ENCODE results near the gene EEF1A2.

The EEF1A2 gene

GRCh38 chr20:63534831-63535651 is 36.2 kb upstream of the EEF1A2 start:
- Histone ChIP-seq H3K27me3 (peaks cover 40% of the 10 kb centered on the region), H3K36me3 (no peaks in the 10 kb centered on the region), H3K9me3 (no peaks in the 10 kb centered on the region), H3K27ac (no peak overlapping the region), H3K4me3 (ENCODE audit: low read depth in 1 of 2, low read length in 1 of 2) (no peak overlapping the region), H3K4me1 (ENCODE audit: control insufficient read depth in 1 of 2, insufficient read depth in 1 of 2, low read depth in 1 of 2, low read length in 1 of 2) (peaks cover 17 to 26% of the 10 kb centered on the region in 2 experiments)
- no peak for TF ChIP-seq CTCF (IDR thresholded peaks at IDR 0.05)

- Histone ChIP-seq H3K4me3 (ENCODE audit: low read depth in 1 of 2, low read length in 1 of 2) (no peak overlapping the region), H3K27ac (no peak overlapping the region), H3K9me3 (no peaks in the 10 kb centered on the region), H3K4me1 (ENCODE audit: control insufficient read depth in 1 of 2, insufficient read depth in 1 of 2, low read depth in 1 of 2, low read length in 1 of 2) (peaks cover 17 to 26% of the 10 kb centered on the region in 2 experiments), H3K36me3 (no peaks in the 10 kb centered on the region), H3K27me3 (peaks cover 40% of the 10 kb centered on the region)
- TF ChIP-seq CTCF (IDR thresholded peaks at IDR 0.05), result no peak
Measured at GRCh38 chr20:63534427-63534830, 35.5 kb upstream of the EEF1A2 start.

- TF ChIP-seq CTCF (IDR thresholded peaks at IDR 0.05), result no peak
- Histone ChIP-seq H3K36me3 (no peaks in the 10 kb centered on the region), H3K9me3 (no peaks in the 10 kb centered on the region), H3K27ac (no peak overlapping the region), H3K27me3 (peaks cover 39% of the 10 kb centered on the region), H3K4me3 (ENCODE audit: low read depth in 1 of 2, low read length in 1 of 2) (no peak overlapping the region), H3K4me1 (ENCODE audit: control insufficient read depth in 1 of 2, insufficient read depth in 1 of 2, low read depth in 1 of 2, low read length in 1 of 2) (peaks cover 17 to 26% of the 10 kb centered on the region in 2 experiments)
Measured at GRCh38 chr20:63533871-63534393, 35.0 kb upstream of the EEF1A2 start.

DNA sequence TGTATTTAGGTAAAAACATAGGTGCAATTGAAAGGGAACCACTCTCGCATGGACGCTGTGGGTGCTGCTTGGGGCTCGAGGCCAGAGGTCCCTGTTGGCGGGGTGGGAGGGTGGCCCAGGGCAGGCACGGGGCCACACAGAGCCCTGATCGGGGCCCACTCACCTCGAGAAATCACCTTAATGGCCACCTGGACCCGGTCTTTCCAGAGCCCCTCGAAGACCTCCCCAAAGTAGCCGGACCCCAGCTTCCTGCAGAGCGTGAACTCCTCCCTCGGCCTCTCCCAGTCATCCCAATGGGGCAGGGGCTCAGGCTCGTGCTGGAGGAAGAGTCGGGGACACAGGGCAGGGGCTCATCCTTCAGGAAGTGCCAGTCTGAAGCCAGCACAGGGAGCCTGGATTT is 34.5 kb upstream of the EEF1A2 start:
- Histone ChIP-seq H3K36me3 (no peaks in the 10 kb centered on the region), H3K27me3 (peaks cover 39% of the 10 kb centered on the region), H3K4me1 (ENCODE audit: control insufficient read depth in 1 of 2, insufficient read depth in 1 of 2, low read depth in 1 of 2, low read length in 1 of 2) (peaks cover 16 to 21% of the 10 kb centered on the region in 2 experiments), H3K27ac (no peak overlapping the region), H3K9me3 (no peaks in the 10 kb centered on the region), H3K4me3 (ENCODE audit: low read depth in 1 of 2, low read length in 1 of 2) (no peak overlapping the region)
- no peak for TF ChIP-seq CTCF (IDR thresholded peaks at IDR 0.05)

GRCh38 chr20:63532449-63532971 is 33.6 kb upstream of the EEF1A2 start:
- no peak overlapping the region for H3K27ac ChIP-seq
- H3K36me3 ChIP-seq, result no peaks in the 10 kb centered on the region
- peaks cover 8 to 13% of the 10 kb centered on the region in 2 experiments for H3K4me1 ChIP-seq (ENCODE audit: control insufficient read depth in 1 of 2, insufficient read depth in 1 of 2, low read depth in 1 of 2, low read length in 1 of 2)
- no peak overlapping the region for H3K4me3 ChIP-seq (ENCODE audit: low read depth in 1 of 2, low read length in 1 of 2)
- no peak for TF ChIP-seq CTCF (IDR thresholded peaks at IDR 0.05)
- H3K9me3 ChIP-seq, result no peaks in the 10 kb centered on the region
- H3K27me3 ChIP-seq, result peaks cover 44% of the 10 kb centered on the region
